Thymus (tissue), 11 donors: ENCODE results near the gene KRTAP10-5. TPM values are rescaled to one million over a fixed set of nuclear protein-coding genes. Genes with fewer than 3 reads are reported as not detected.

Source experiments
- DNase-seq, 9 donors: peaks; one replicate each; pipeline ENCODE4 v3.0.0-alpha.2; 2013; ENCODE audit warnings: low spot score in 9 of 9, low read depth in 6 of 9, missing footprints in 1 of 9
- H3K27ac ChIP-seq, 2 donors: one replicate each; pipeline ENCODE4 v1.5.1; 2013; ENCODE audit warnings: control low read depth in 1 of 2, low read depth in 1 of 2, low read length in 1 of 2, mild to moderate bottlenecking in 1 of 2, moderate library complexity in 1 of 2
- H3K27me3 ChIP-seq, 2 donors: one replicate each; pipeline ENCODE4 v1.5.1; 2013; ENCODE audit warnings: low read length in 1 of 2; ENCODE audit not compliant: control insufficient read depth in 2 of 2, insufficient read depth in 1 of 2
- H3K36me3 ChIP-seq, 2 donors: one replicate each; pipeline ENCODE4 v1.5.1; 2013; ENCODE audit warnings: low read length in 1 of 2, mild to moderate bottlenecking in 1 of 2, moderate library complexity in 1 of 2; ENCODE audit not compliant: control insufficient read depth in 2 of 2, insufficient read depth in 2 of 2
- H3K4me1 ChIP-seq, 2 donors: one replicate each; pipeline ENCODE4 v1.5.1; 2013; ENCODE audit warnings: low read length in 2 of 2; ENCODE audit not compliant: control insufficient read depth in 2 of 2, insufficient read depth in 2 of 2
- H3K4me3 ChIP-seq, 2 donors: one replicate each; pipeline ENCODE4 v1.5.1; 2013; ENCODE audit warnings: low read length in 2 of 2, control low read depth in 1 of 2, mild to moderate bottlenecking in 1 of 2
- H3K9me3 ChIP-seq, 2 donors: one replicate each; pipeline ENCODE4 v1.5.1; 2013; ENCODE audit warnings: low read length in 1 of 2, mild to moderate bottlenecking in 1 of 2; ENCODE audit not compliant: control insufficient read depth in 2 of 2, insufficient read depth in 1 of 2
- WGBS: extraction: QIAGEN DNeasy Blood & Tissue Kit; methylation state at CpG from one replicate; pipeline ENCODE4 v1.1.7; 2013; 5-methylcytosine and 5-hydroxymethylcytosine counted together
- polyA plus RNA-seq: library from polyadenylated mRNA; stranded (reverse); fragments of 200-250 nt; gene quantifications from one replicate; pipeline ENCODE4 v1.2.3, GENCODE V29; 2013
- total RNA-seq: library from RNA; stranded (reverse); fragments of 120-200 nt; gene quantifications from one replicate; pipeline ENCODE4 v1.2.4, GENCODE V29; 2013
- donor health status: healthy.

KRTAP10-5 gene
- total and polyA plus RNA-seq, 2 donors: not detected

- H3K4me1 ChIP-seq: no peaks in the 10 kb centered on the region
- no peaks in the 10 kb centered on the region for H3K9me3 ChIP-seq
- no peak overlapping the region for H3K27ac ChIP-seq
- peaks cover 0 to 2% of the 10 kb centered on the region in 2 donors for H3K27me3 ChIP-seq
- H3K4me3 ChIP-seq: no peak overlapping the region
- DNase-seq: no peak
- H3K36me3 ChIP-seq: no peaks in the 10 kb centered on the region
- WGBS: 92% methylated on average over 23 of the region's 23 CpGs
Observed at GRCh38 chr21:44530903-44531605, 49.4 kb downstream of the KRTAP10-5 start.

- no peak for DNase-seq
- H3K27me3 ChIP-seq: no peaks in the 10 kb centered on the region
- no peak overlapping the region for H3K4me3 ChIP-seq
- H3K36me3 ChIP-seq: no peaks in the 10 kb centered on the region
- no peaks in the 10 kb centered on the region for H3K4me1 ChIP-seq
- no peak overlapping the region for H3K27ac ChIP-seq
- WGBS: 89% methylated on average over 7 of the region's 7 CpGs
- no peaks in the 10 kb centered on the region for H3K9me3 ChIP-seq
Observed at GRCh38 chr21:44530221-44530902, 50.0 kb downstream of the KRTAP10-5 start.

GRCh38 chr21:44529503-44530125 lies 50.8 kb downstream of the KRTAP10-5 start:
- no peaks in the 10 kb centered on the region for H3K9me3 ChIP-seq
- H3K27ac ChIP-seq: no peak overlapping the region
- no peaks in the 10 kb centered on the region for H3K27me3 ChIP-seq
- no peaks in the 10 kb centered on the region for H3K4me1 ChIP-seq
- H3K4me3 ChIP-seq: no peak overlapping the region
- no peak for DNase-seq
- no peaks in the 10 kb centered on the region for H3K36me3 ChIP-seq
- 91% methylated on average over 23 of the region's 23 CpGs for WGBS

Other genes with a start within 250 kb of the KRTAP10-5 start
- 15.3 TPM for gene CFAP410, start 241.2 kb downstream of the KRTAP10-5 start, total RNA-seq
- gene CFAP410, start 241.2 kb downstream of the KRTAP10-5 start, polyA plus RNA-seq: 62.5 TPM
- gene TRPM2, start 227.0 kb downstream of the KRTAP10-5 start, total RNA-seq: 2.7 TPM
- 9.4 TPM for gene TRPM2, start 227.0 kb downstream of the KRTAP10-5 start, polyA plus RNA-seq
- gene LRRC3, start 125.1 kb downstream of the KRTAP10-5 start, total RNA-seq: 0.24 TPM
- gene LRRC3, start 125.1 kb downstream of the KRTAP10-5 start, polyA plus RNA-seq: 0.55 TPM
- gene KRTAP10-1, start 40.4 kb downstream of the KRTAP10-5 start, total RNA-seq: not detected
- gene KRTAP10-1, start 40.4 kb downstream of the KRTAP10-5 start, polyA plus RNA-seq: not detected
- gene KRTAP10-2, start 29.1 kb downstream of the KRTAP10-5 start, total RNA-seq: not detected
- not detected for gene KRTAP10-2, start 29.1 kb downstream of the KRTAP10-5 start, polyA plus RNA-seq
- not detected for gene KRTAP10-3, start 21.8 kb downstream of the KRTAP10-5 start, total RNA-seq
- gene KRTAP10-3, start 21.8 kb downstream of the KRTAP10-5 start, polyA plus RNA-seq: not detected
- not detected for gene KRTAP10-4, start 6.9 kb downstream of the KRTAP10-5 start, total RNA-seq
- gene KRTAP10-4, start 6.9 kb downstream of the KRTAP10-5 start, polyA plus RNA-seq: not detected
- not detected for gene KRTAP10-6, start 11.9 kb upstream of the KRTAP10-5 start, total RNA-seq
- gene KRTAP10-6, start 11.9 kb upstream of the KRTAP10-5 start, polyA plus RNA-seq: not detected
- gene KRTAP10-7, start 20.0 kb upstream of the KRTAP10-5 start, total RNA-seq: not detected
- not detected for gene KRTAP10-7, start 20.0 kb upstream of the KRTAP10-5 start, polyA plus RNA-seq
- gene KRTAP10-8, start 31.5 kb upstream of the KRTAP10-5 start, total RNA-seq: not detected
- gene KRTAP10-8, start 31.5 kb upstream of the KRTAP10-5 start, polyA plus RNA-seq: not detected
- not detected for gene KRTAP10-9, start 46.5 kb upstream of the KRTAP10-5 start, total RNA-seq
- gene KRTAP10-9, start 46.5 kb upstream of the KRTAP10-5 start, polyA plus RNA-seq: not detected
- not detected for gene KRTAP10-10, start 56.8 kb upstream of the KRTAP10-5 start, total RNA-seq
- gene KRTAP10-10, start 56.8 kb upstream of the KRTAP10-5 start, polyA plus RNA-seq: not detected
- not detected for gene KRTAP10-11, start 65.8 kb upstream of the KRTAP10-5 start, total RNA-seq
- gene KRTAP10-11, start 65.8 kb upstream of the KRTAP10-5 start, polyA plus RNA-seq: not detected
- not detected for gene KRTAP12-4, start 74.1 kb upstream of the KRTAP10-5 start, total RNA-seq
- gene KRTAP12-4, start 74.1 kb upstream of the KRTAP10-5 start, polyA plus RNA-seq: not detected
- gene KRTAP12-3, start 77.3 kb upstream of the KRTAP10-5 start, total RNA-seq: not detected
- not detected for gene KRTAP12-3, start 77.3 kb upstream of the KRTAP10-5 start, polyA plus RNA-seq
- gene KRTAP12-2, start 86.3 kb upstream of the KRTAP10-5 start, total RNA-seq: not detected
- not detected for gene KRTAP12-2, start 86.3 kb upstream of the KRTAP10-5 start, polyA plus RNA-seq
- not detected for gene KRTAP12-1, start 101.6 kb upstream of the KRTAP10-5 start, total RNA-seq
- not detected for gene KRTAP12-1, start 101.6 kb upstream of the KRTAP10-5 start, polyA plus RNA-seq
- gene KRTAP10-12, start 116.6 kb upstream of the KRTAP10-5 start, total RNA-seq: not detected
- gene KRTAP10-12, start 116.6 kb upstream of the KRTAP10-5 start, polyA plus RNA-seq: not detected
- 0.38 TPM for gene TSPEAR, start 131.0 kb upstream of the KRTAP10-5 start, total RNA-seq
- 0.07 TPM for gene TSPEAR, start 131.0 kb upstream of the KRTAP10-5 start, polyA plus RNA-seq
- gene UBE2G2, start 221.2 kb upstream of the KRTAP10-5 start, total RNA-seq: 32.8 TPM
- gene UBE2G2, start 221.2 kb upstream of the KRTAP10-5 start, polyA plus RNA-seq: 67.6 TPM
- gene SUMO3, start 237.5 kb upstream of the KRTAP10-5 start, total RNA-seq: 63.7 TPM
- 49.6 TPM for gene SUMO3, start 237.5 kb upstream of the KRTAP10-5 start, polyA plus RNA-seq